ENCODE measurements around the gene HRAS.

DNA sequence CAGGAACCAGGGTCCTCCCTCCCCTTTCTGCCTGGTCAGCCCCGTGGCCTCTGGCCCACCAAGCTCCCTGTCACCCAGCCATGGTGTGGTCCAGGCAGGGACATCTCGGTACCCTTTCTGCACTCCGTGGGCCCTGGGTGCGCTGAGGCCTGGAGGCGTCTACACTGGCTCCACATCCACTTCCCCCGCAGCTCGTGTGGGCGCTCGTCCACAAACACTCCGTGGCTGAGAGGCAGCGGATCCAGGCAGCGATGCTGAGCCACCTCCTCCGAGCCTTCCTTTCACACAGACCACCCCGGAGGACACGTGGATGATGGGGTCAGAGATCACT, 44.5 kb downstream of the HRAS start:
- TF ChIP-seq POLR2A (IDR thresholded peaks at IDR 0.05; ENCODE audit: borderline replicate concordance, extremely low read depth, insufficient read depth, insufficient read length) (no peak), ZNF274 (IDR thresholded peaks at IDR 0.05; ENCODE audit: low read depth, low read length) (no peak), EGR1 (IDR thresholded peaks at IDR 0.05; ENCODE audit: low read depth) (no peak)
- TF ChIP-seq, protein P1, sequence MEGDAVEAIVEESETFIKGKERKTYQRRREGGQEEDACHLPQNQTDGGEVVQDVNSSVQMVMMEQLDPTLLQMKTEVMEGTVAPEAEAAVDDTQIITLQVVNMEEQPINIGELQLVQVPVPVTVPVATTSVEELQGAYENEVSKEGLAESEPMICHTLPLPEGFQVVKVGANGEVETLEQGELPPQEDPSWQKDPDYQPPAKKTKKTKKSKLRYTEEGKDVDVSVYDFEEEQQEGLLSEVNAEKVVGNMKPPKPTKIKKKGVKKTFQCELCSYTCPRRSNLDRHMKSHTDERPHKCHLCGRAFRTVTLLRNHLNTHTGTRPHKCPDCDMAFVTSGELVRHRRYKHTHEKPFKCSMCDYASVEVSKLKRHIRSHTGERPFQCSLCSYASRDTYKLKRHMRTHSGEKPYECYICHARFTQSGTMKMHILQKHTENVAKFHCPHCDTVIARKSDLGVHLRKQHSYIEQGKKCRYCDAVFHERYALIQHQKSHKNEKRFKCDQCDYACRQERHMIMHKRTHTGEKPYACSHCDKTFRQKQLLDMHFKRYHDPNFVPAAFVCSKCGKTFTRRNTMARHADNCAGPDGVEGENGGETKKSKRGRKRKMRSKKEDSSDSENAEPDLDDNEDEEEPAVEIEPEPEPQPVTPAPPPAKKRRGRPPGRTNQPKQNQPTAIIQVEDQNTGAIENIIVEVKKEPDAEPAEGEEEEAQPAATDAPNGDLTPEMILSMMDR (IDR thresholded peaks at IDR 0.05 in 2 of 3, conservative IDR thresholded peaks at IDR 0.05 in 1 of 3; ENCODE audit: borderline replicate concordance in 1 of 3, insufficient read depth in 1 of 3, low read depth in 2 of 3, low read length in 2 of 3): no peak

Data from HCT116 (cell line).